Measurements from ENCODE around the gene TBX10.
"Not testable (repeated sequence)": the region's sequence is repeated elsewhere in the genome, so short reads cannot be mapped to it uniquely, and the experiment has no call there.

TBX10 gene
- 0 reads per million in 4 experiments for total RNA-seq

DNA sequence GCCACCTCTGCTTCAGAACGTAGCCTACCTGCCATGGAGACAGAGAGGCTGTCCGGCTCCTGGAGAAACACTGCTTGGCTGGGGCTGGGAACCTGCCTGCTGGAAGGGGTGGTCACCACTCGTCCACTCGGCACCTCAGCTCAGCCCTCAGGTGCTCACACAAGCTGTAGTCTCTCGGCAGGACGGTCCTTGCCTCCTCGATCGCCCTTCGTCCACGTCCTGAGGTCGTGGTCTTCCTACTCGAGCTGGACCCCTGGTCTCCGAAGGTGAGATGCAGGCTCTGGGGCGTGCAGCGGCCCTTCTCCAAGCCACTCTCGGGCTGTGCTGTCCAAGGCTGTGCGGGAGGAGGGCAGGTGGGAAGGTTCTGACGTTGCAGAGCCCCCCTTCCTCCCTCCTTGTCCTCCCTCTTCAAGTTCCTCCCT, at the start of gene TBX10:
Gene TBX10 (minus strand): TSS at position 326 of the 422 bp plus-strand sequence. CDS start 291 bp downstream, at position 35.
- DNase-seq: no peak

DNA sequence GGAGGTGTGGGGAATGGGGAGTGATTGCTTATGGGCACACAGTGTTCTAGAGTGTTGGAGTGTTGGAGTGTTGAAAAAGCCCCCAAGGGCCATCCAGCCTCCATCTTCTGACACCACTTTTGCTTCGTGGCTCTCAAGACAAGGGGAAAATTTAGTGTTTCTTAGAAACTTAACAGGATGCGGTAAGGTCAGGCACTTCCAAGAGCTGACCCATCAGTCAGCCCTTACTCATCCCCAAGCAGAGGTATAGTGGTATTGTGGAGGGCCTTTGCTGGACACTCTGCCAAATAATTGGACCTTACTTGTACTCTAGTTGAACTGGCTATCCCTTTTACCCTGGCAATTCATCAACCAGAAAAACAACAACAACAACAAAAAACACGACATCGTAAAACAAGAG, 49.6 kb upstream of the TBX10 start:
- no peak for DNase-seq

DNA sequence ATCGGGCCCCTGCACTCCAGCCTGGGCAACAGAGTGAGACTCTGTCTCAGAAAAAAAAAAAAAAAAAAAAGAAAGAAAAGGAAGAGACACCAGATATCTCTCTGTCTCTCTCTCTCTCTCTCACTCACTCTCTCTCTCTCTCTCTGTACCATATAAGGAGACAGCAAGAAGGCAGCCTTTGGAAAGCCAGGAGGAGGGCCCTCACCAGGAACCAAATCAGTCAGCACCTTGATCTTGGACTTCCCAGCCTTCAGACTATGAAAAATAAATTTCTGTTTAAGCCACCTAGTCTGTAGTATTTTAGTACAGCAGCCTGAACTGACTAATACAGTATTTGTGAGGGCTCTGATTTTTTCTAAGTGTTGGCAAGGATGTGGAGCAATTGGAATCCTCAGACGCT, 48.4 kb upstream of the TBX10 start:
- DNase-seq: no peak

GRCh38 chr11:67685641-67686332, 46.2 kb upstream of the TBX10 start:
- DNase-seq: not testable (repeated sequence)

DNA sequence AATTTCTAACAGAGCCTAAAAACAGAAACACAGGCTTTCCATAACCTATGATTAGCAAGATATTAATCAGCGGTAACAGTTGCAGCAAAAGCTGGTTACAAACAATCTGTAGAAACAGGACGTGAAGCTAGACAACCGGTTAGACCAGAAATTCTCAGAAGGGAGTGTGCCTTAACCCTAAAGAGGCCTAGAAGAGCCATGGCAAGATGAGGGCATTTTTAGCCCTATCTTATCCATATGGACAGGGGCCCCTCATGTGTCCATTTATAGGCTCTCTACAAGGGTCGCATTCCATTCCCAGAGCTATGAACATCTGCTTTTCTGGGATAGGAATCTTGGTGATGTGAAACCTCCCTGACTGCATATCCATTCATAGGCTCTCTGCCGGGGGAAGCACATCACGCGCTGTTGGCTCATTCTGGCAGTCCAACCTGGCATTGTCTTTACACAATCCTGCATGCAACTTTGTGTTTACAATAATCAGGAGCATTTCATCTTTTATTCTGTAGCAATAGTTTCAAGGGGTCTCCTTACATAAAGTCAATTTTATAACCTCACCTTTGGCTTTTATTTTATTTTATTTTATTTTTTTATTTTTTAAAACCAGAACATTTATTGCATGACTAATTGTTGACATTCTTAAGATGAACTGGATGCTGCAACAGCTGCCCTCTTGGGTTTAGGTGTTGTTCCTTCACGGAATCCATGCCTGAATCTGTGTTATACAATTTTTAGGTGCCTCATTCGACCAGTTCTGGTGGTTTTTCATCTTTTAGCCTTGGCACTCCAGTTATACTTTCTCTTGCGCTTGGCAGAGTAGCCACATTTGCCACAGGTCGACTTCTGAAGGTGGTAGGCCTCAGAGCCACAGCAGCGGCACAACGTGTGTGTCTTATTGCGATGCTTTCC, 42.8 kb upstream of the TBX10 start:
- DNase-seq: not testable (repeated sequence)

DNA sequence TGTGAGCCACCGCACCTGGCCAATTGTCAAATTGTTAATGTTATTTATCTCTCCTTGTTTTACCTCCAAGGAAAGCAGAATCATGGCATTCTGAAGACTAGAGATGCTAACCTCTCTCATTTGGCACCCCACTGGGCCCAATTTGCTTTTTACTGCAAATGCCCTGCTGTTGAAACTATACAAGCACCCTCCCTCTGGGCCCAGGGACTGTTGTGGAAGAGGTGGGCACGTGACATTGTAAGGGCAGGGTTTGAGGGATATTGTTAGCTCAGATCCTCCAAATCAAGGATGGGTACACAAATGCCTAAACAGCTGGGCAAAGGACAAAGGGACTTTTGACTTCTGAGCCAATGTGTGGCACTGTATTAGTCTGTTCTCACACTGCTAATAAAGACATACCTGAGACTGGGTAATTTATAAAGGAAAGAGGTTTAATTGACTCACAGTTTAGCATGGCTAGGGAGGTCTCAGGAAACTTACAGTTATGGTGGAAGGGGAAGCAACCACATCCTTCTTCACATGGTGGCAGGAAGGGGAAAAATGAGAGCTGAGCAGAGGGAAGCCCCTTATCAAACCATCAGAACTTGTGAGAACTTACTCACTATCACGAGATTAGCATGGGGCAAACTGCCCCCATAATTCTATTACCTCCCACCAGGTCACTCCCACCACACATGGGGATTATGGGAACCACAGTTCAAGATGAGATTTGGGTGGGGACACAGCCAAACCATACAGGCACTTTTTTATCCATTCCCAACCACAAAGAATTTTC, 41.3 kb upstream of the TBX10 start:
- no peak for DNase-seq

DNA sequence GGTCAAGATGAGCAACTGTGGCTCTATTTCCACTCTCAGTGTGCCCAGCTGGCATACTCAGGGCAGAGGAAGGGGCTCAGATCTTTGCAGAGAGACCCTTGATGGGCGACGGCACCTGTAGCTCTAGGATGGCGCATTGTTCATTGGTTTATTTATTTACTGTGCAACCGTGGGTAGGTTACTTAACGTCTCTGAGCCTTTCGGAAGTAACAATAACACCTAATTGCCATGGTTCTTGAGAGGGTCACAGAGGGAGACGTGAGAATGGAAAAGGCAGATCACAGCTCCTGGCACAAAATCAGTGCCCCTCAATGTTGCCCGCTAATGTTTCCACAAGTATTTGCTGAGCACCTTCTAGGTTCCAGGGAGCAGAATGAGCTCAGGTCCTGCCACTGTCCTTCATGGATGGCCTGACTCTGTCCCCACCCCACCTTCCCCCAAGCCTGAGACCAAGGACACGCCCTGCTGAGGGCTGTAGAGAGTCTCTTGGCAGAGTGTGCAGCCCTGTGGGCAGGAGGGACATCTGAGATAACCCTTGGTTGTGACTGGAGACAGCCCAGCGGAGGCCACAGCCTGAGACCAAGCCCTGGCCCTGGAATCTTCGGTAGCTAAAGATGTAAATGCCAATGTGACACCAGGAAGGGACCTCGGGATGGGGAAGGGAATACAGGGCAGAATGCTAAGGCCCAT, 35.6 kb upstream of the TBX10 start:
- no peak for DNase-seq

DNA sequence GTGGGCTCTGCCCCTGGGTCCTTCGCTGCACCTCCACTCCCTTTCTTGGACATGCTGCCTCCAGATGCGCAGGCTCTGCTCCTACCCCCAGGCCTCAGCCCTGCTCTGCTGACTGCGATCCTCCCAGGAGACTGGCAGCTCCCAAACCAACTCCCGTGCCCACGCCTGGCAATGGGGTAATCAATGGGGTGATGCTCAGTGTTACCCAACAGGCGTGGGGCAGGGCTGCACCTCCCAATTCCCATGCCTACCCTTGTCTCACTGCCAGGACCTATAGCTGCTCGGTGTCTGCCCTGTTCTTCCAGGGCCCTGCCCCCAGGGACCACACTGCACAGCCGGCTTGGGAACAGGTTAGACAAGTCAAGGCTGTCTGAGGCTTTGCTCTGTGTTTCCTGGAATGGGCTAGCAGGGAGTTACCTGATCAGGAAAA, 34.9 kb upstream of the TBX10 start, which contains the start of gene ALDH3B2:
Gene ALDH3B2 (minus strand): TSS at position 182 of the 430 bp plus-strand sequence. CDS start 7,688 bp downstream, outside the sequence.
- no peak for DNase-seq

DNA sequence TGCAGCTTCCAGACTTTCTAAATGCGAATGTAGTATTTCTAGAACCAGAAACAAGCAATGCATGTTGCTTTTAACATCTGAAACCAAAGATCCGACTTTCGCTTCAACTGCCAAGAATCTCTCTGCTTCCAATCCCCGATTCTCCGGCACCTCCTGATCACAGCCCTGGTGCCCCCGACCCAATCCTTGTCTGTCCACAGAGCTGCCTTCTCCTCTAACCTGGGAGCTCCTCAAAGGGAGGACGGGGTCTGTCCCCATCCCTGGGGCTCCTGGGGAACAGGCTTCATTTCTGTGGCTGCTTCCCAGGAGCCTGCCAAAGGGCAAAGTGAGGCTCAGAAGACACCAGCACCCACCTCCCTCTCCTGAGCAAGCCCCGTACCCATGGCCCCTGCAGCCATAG, 34.3 kb upstream of the TBX10 start:
- no peak for DNase-seq

DNA sequence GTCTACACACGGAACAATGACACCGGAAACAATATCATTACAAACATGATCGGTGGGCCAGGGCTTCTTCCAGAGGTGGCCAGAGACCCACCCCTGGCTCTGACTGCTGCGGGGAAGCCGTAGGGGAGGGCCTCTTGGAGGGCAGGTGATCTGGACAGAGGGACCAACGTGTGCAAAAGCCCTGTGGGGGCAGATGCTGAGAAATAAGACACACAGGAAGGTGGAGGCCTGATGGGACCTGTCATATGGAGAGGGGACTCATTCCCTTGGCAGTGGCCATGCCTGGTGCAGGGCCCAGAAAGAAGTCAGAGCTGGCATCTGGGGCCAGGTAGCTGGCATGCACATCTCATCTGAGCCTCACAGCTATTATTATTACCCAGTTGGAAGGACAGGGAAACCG, 33.8 kb upstream of the TBX10 start:
- DNase-seq: no peak

GRCh38 chr11:67671211-67671520, 31.6 kb upstream of the TBX10 start:
- DNase-seq: no peak

DNA sequence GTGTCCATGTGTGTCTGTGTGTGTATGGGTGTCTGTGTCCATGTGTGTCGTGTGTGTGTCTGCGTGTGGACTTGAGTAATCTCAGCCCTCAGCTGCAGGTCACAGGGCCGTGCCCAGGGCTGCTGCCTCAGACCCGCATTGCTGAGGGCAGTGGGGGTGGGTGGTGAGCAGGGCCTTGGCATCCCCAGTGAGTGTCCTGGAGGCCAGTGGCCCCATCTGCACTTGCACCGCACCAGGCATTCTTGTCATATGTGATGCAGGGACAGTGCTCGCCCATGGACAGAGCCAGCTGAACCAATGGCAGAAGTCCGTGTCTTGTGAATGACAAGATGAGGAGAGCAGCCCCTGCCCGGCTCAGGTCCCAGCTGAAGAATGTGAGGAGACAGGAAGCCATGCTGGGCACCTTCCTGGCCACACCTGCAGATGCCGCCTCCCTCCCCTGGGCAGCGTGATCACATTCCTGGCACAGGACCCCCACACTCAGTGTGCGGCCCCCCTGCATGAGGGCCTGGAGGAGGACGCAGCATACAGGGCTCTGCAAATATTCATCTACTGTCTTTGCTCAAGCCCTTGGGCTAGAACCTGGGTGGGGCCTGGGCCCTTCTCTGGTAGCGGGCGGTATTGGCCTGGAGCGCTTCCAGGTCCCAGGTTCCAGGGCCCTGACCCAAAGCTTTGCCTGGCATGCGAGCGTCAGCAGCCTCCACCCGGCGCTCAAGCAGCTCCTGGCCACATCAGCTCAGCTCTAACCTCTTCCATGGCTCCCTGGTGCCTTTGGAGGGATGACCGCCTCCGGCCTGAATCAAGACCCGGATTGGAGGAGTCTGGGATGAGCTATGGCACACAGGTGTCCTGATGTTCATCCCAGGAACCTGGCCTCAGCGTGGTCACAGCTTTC, 31.0 kb upstream of the TBX10 start:
- DNase-seq: no peak

DNA sequence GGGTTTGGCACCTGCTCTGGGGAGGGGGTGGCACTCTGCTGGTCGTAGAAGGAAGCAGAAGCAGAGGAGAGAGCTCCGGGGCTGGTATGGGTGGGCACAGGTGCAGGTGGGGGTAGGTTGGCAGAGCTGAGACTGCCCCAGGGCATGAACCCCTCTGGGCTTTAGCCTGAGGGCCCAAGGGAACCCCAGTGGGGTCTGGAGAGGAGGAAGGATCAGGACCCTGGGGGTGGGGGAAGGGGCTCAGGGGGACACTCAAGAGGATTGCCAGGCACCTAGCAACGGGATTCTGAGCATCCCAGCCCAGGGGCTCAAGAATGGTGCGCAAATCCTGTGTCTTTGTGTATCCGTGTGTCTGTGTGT, 28.6 kb upstream of the TBX10 start:
- no peak for DNase-seq

GRCh38 chr11:67667490-67668191, 28.1 kb upstream of the TBX10 start:
- DNase-seq: no peak

GRCh38 chr11:67666676-67667489, 27.3 kb upstream of the TBX10 start:
- no peak for DNase-seq

GRCh38 chr11:67666303-67666645, 26.7 kb upstream of the TBX10 start:
- no peak for DNase-seq

GRCh38 chr11:67665541-67666302, 26.2 kb upstream of the TBX10 start:
- no peak for DNase-seq

DNA sequence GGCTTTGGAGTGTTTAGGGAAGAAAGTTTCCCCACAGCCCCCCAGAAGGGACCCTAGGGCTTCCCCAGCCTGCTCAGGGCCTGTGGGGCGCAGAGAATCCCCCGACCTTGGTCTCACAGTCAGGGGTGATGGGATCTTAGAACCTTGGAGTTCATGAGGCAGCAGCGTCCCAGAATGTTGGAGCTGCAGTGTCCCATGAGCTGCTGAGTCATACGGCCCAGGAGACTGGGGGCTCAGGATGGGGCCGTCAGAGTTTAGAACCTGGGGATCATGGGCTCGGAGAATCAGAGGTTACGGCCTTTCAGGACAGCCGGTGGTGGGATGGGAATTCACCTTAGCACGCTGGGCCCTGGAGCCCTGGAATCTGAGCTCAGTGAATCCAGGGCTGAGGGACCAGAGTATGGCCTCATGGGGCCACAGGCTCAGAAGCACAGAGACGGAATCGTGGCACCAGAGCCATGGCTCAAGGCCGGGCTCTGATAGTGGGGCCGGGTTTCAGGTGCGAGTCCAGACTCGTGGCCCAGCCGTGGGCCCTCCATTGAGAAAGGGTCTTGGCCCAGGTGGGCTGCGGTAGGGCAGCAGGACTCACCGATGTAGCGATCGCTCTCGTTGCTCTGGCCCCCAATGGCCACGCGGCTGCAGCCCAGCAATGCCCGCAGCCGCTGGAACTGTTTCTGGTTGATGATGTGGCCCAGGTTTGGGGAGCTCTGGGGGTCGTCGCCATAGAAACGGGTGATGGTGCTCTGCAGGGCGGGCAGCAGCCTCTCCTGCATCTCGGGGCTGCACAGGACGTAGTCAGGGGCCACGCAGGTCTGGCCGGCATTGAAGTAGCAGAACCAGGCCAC, 25.4 kb upstream of the TBX10 start:
- DNase-seq: no peak

All from effector CD8-positive, alpha-beta T cell (primary cell).